Activated naive CD4-positive, alpha-beta T cell treated with anti-CD3 and anti-CD28 coated beads for 36 hours (primary cell): Measurements from ENCODE around the gene GLRX3. TPM values are rescaled to one million over a fixed set of nuclear protein-coding genes. Genes with fewer than 3 reads are reported as not detected.

ENCODE experiments used
- CTCF ChIA-PET: fragments of 350-600 bp; sonication (Branson Sonifier 250); formaldehyde crosslinking; loops from one replicate; lab custom pipeline; 2021; ENCODE audit warnings: antibody characterized with exemption; lab: Charles Lee
- DNase-seq: peaks from one replicate; pipeline ENCODE4 v3.0.0-alpha.2; 2020
- H3K27ac Mint-ChIP-seq: one replicate; pipeline ENCODE4 v1.8.0; 2021; ENCODE audit warnings: mild to moderate bottlenecking, mixed read lengths
- H3K27me3 Mint-ChIP-seq: one replicate; pipeline ENCODE4 v1.8.0; 2021; ENCODE audit warnings: low read depth, mixed read lengths
- H3K36me3 Mint-ChIP-seq: one replicate; pipeline ENCODE4 v1.8.0; 2021; ENCODE audit warnings: low read depth, mixed read lengths
- H3K4me1 Mint-ChIP-seq: one replicate; pipeline ENCODE4 v1.8.0; 2021; ENCODE audit warnings: low read depth, mixed read lengths
- H3K4me3 Mint-ChIP-seq: one replicate; pipeline ENCODE4 v1.8.0; 2021; ENCODE audit warnings: mild to moderate bottlenecking, moderate library complexity, mixed read lengths
- H3K9me3 Mint-ChIP-seq: one replicate; pipeline ENCODE4 v1.8.0; 2021; ENCODE audit warnings: mixed read lengths
- intact Hi-C: fragments of 100-400 bp; cut with micrococcal nuclease; formaldehyde crosslinking; loops from one replicate; pipeline ENCODE4 v1.15.1; 2023
- total RNA-seq, 2 experiments: library from RNA; stranded (reverse); gene quantifications; one replicate each; pipeline ENCODE4 v1.2.3, GENCODE V29; 2021

GLRX3 gene
- total RNA-seq, 2 experiments from 2014 or later, result 86.2 to 86.5 TPM

GRCh38 chr10:130218936-130219335 is 82.7 kb downstream of the GLRX3 start:
- Mint-ChIP-seq H3K27ac (no peak overlapping the region), H3K4me1 (no peaks in the 10 kb centered on the region), H3K9me3 (peaks cover 2% of the 10 kb centered on the region), H3K4me3 (no peak overlapping the region), H3K36me3 (no peaks in the 10 kb centered on the region), H3K27me3 (no peaks in the 10 kb centered on the region)
- intact Hi-C loops, result no loop called here
- CTCF ChIA-PET, result no interaction called here
- no peak for DNase-seq

GRCh38 chr10:130220251-130221185 is 84.3 kb downstream of the GLRX3 start:
- Mint-ChIP-seq H3K27me3 (no peaks in the 10 kb centered on the region), H3K4me1 (no peaks in the 10 kb centered on the region), H3K27ac (no peak overlapping the region), H3K36me3 (no peaks in the 10 kb centered on the region), H3K9me3 (no peaks in the 10 kb centered on the region), H3K4me3 (no peak overlapping the region)
- no peak for DNase-seq
- CTCF ChIA-PET, result no interaction called here
- intact Hi-C loops, result no loop called here

GRCh38 chr10:130221456-130222375 is 85.5 kb downstream of the GLRX3 start:
- peaks cover 3% of the 10 kb centered on the region for H3K9me3 Mint-ChIP-seq
- intact Hi-C loops, result no loop called here
- no peaks in the 10 kb centered on the region for H3K4me1 Mint-ChIP-seq
- no peaks in the 10 kb centered on the region for H3K36me3 Mint-ChIP-seq
- no peak overlapping the region for H3K27ac Mint-ChIP-seq
- H3K27me3 Mint-ChIP-seq, result no peaks in the 10 kb centered on the region
- CTCF ChIA-PET, result no interaction called here
- no peak for DNase-seq
- H3K4me3 Mint-ChIP-seq, result no peak overlapping the region

GRCh38 chr10:130222381-130222780 is 86.2 kb downstream of the GLRX3 start:
- Mint-ChIP-seq H3K4me3 (no peak overlapping the region), H3K36me3 (peaks cover 2% of the 10 kb centered on the region), H3K9me3 (peaks cover 7% of the 10 kb centered on the region), H3K27ac (no peak overlapping the region), H3K27me3 (no peaks in the 10 kb centered on the region), H3K4me1 (no peaks in the 10 kb centered on the region)
- intact Hi-C loops, result no loop called here
- DNase-seq, result no peak
- CTCF ChIA-PET, result no interaction called here

- H3K9me3 Mint-ChIP-seq, result peaks cover 17% of the 10 kb centered on the region
- CTCF ChIA-PET, result no interaction called here
- peaks cover 8% of the 10 kb centered on the region for H3K36me3 Mint-ChIP-seq
- H3K4me3 Mint-ChIP-seq, result no peak overlapping the region
- H3K4me1 Mint-ChIP-seq, result no peaks in the 10 kb centered on the region
- no peak overlapping the region for H3K27ac Mint-ChIP-seq
- no peaks in the 10 kb centered on the region for H3K27me3 Mint-ChIP-seq
- DNase-seq, result no peak
- intact Hi-C loops, result no loop called here
These were observed 88.0 kb downstream of the GLRX3 start for GRCh38 chr10:130224228-130224627.

- CTCF ChIA-PET, result no interaction called here
These were observed 89.8 kb downstream of the GLRX3 start for GRCh38 chr10:130226012-130226411.

GRCh38 chr10:130227883-130228282 is 91.7 kb downstream of the GLRX3 start:
- intact Hi-C loops, result no loop called here
- H3K4me1 Mint-ChIP-seq, result no peaks in the 10 kb centered on the region
- no peaks in the 10 kb centered on the region for H3K27me3 Mint-ChIP-seq
- H3K36me3 Mint-ChIP-seq, result peaks cover 8% of the 10 kb centered on the region
- H3K4me3 Mint-ChIP-seq, result no peak overlapping the region
- H3K27ac Mint-ChIP-seq, result no peak overlapping the region
- DNase-seq, result no peak
- CTCF ChIA-PET, result interaction anchor here (0.6 kb wide), 1 partner anchor 122 kb away, joined by 3 read pairs; no protein-coding TSS in a partner anchor
- H3K9me3 Mint-ChIP-seq, result peaks cover 17% of the 10 kb centered on the region

More at GRCh38 chr10:130226012-130226411, 89.8 kb downstream of the GLRX3 start:
- H3K27me3 Mint-ChIP-seq, result no peaks in the 10 kb centered on the region
- no peak for DNase-seq
- H3K27ac Mint-ChIP-seq, result no peak overlapping the region
- peaks cover 17% of the 10 kb centered on the region for H3K9me3 Mint-ChIP-seq
- H3K4me3 Mint-ChIP-seq, result no peak overlapping the region
- H3K4me1 Mint-ChIP-seq, result no peaks in the 10 kb centered on the region
- intact Hi-C loops, result no loop called here
- peaks cover 8% of the 10 kb centered on the region for H3K36me3 Mint-ChIP-seq

Other genes starting within 250 kb of the GLRX3 start
- gene EBF3, start 172.1 kb upstream of the GLRX3 start, total RNA-seq, result not detected
- gene C10orf143, start 25.6 kb upstream of the GLRX3 start, total RNA-seq, result 1 to 10 TPM; 3.3 to 3.5 TPM